Panc1 (cell line): ENCODE data around the gene TMEM81. TPM values are rescaled to one million over a fixed set of nuclear protein-coding genes. Genes with fewer than 3 reads are reported as not detected.

Experiments
- ATAC-seq: fragments of 200-7000 bp; cut with Tn5 transposase; 2 replicates; pipeline ENCODE4 v1.9.1; 2020; ENCODE audit warnings: mild to moderate bottlenecking, moderate library complexity
- BruUV-seq: library from RNA; stranded (reverse); fragments of 400-500 nt; replicated peaks from 2 replicates; lab custom pipeline; 2021; lab: Mats Ljungman, UMichigan
- CTCF ChIA-PET: fragments of 300-600 bp; sonication (Branson Sonifier 250); formaldehyde crosslinking; loops from one replicate; lab custom pipeline; 2022; ENCODE audit warnings: antibody characterized with exemption; lab: Charles Lee
- POLR2A ChIA-PET: fragments of 300-600 bp; sonication (Branson Sonifier 250); formaldehyde crosslinking; loops from one replicate; lab custom pipeline; 2022; ENCODE audit warnings: antibody characterized with exemption; lab: Charles Lee
- DNase-seq: peaks from one replicate; pipeline ENCODE4 v3.0.0-alpha.2; 2010; ENCODE audit warnings: low read depth, low spot score
- H3K27ac ChIP-seq: 2 replicates; pipeline ENCODE4 v1.5.1; 2011; ENCODE audit warnings: mild to moderate bottlenecking, low read length, inconsistent platforms
- H3K27me3 ChIP-seq: fragments of 200-500 bp; sonication (Bioruptor generic); 2 replicates; pipeline ENCODE4 v1.6.0; 2014; ENCODE audit warnings: low read length, inconsistent platforms; ENCODE audit not compliant: control insufficient read depth, insufficient read depth
- H3K36me3 ChIP-seq: fragments of 200-500 bp; sonication (Bioruptor generic); 2 replicates; pipeline ENCODE4 v1.5.1; 2014; ENCODE audit warnings: inconsistent platforms, mild to moderate bottlenecking, low read length, moderate library complexity; ENCODE audit not compliant: control insufficient read depth, insufficient read depth
- H3K4me1 ChIP-seq: 2 replicates; pipeline ENCODE4 v1.5.1; 2011; ENCODE audit warnings: inconsistent platforms, mild to moderate bottlenecking, low read length, moderate library complexity; ENCODE audit not compliant: control insufficient read depth, insufficient read depth
- H3K4me3 ChIP-seq, 2 experiments: 2 replicates each; pipeline ENCODE4 v1.5.1; 2011 to 2012; ENCODE audit warnings: low read depth in 2 of 2, low read length in 2 of 2, mild to moderate bottlenecking in 2 of 2, inconsistent platforms in 1 of 2, moderate library complexity in 1 of 2
- H3K9me3 ChIP-seq: fragments of 200-500 bp; sonication (Bioruptor generic); 2 replicates; pipeline ENCODE4 v1.5.1; 2014; ENCODE audit warnings: low read depth, mild to moderate bottlenecking, inconsistent platforms, low read length, moderate library complexity; ENCODE audit not compliant: control insufficient read depth, insufficient read depth
- CTCF ChIP-seq: fragments of 450-650 bp; IDR thresholded peaks from 2 replicates; pipeline ENCODE4 v1.5.1; 2017; ENCODE audit warnings: mild to moderate bottlenecking
- POLR2AphosphoS5 ChIP-seq: IDR thresholded peaks from 2 replicates; pipeline ENCODE4 v1.6.1; 2012; ENCODE audit warnings: mild to moderate bottlenecking, low read depth, low read length, moderate library complexity
- REST ChIP-seq, 2 experiments: IDR thresholded peaks; 2 replicates each; pipeline ENCODE4 v1.6.1; 2011 to 2012; ENCODE audit warnings: low read depth in 2 of 2, control low read depth in 1 of 2, low read length in 1 of 2, mild to moderate bottlenecking in 1 of 2, moderate library complexity in 1 of 2; ENCODE audit not compliant: insufficient read depth in 1 of 2
- SIN3A ChIP-seq: IDR thresholded peaks from 2 replicates; pipeline ENCODE4 v1.6.1; 2012; ENCODE audit warnings: low read depth, mild to moderate bottlenecking, low read length, moderate library complexity, borderline replicate concordance; ENCODE audit not compliant: insufficient read depth
- TCF7L2 ChIP-seq: IDR thresholded peaks from 2 replicates; pipeline ENCODE4 v1.6.1; 2011; ENCODE audit warnings: mild to moderate bottlenecking, low read depth, low read length, inconsistent platforms
- in situ Hi-C: cut with HindIII; loops from 2 replicates; pipeline ENCODE4 v1.10.0; 2016; ENCODE audit warnings: low sequenced_read_pairs, low pct_unique_long_range_greater_than_20kb
- intact Hi-C: fragments of 100-400 bp; cut with micrococcal nuclease; formaldehyde crosslinking; loops from one replicate; pipeline ENCODE4 v1.10.0; 2022; ENCODE audit not compliant: unreplicated experiment
- total RNA-seq: library from RNA; stranded (reverse); gene quantifications from one replicate; pipeline ENCODE4 v1.2.1, GENCODE V29; 2021; ENCODE audit not compliant: unreplicated experiment

The TMEM81 gene
- total RNA-seq, 1 experiment from 2014 or later, result 4.0 TPM

- no TSS peak for BruUV-seq
- POLR2A ChIA-PET, result no interaction called here
- TF ChIP-seq CTCF (no peak), POLR2AphosphoS5 (no peak), SIN3A (no peak), REST (IDR thresholded peaks at IDR 0.05; ENCODE audit: insufficient read depth in 1 of 2, low read depth in 2 of 2, low read length in 1 of 2) (no peak), TCF7L2 (no peak)
- H3K4me1 ChIP-seq, result no peaks in the 10 kb centered on the region
- intact Hi-C loops, result no loop called here
- no peaks in the 10 kb centered on the region for H3K36me3 ChIP-seq
- CTCF ChIA-PET, result no interaction called here
- H3K27me3 ChIP-seq, result no peaks in the 10 kb centered on the region
- no peak for ATAC-seq
- H3K9me3 ChIP-seq, result no peaks in the 10 kb centered on the region
- no peak overlapping the region for H3K4me3 ChIP-seq
- in situ Hi-C loops, result no loop called here
- no peak for DNase-seq
- no peak overlapping the region for H3K27ac ChIP-seq
Observed at GRCh38 chr1:205058853-205059252, 25.4 kb downstream of the TMEM81 start.

GRCh38 chr1:205057808-205058575 lies 26.3 kb downstream of the TMEM81 start:
- no TSS peak for BruUV-seq
- intact Hi-C loops, result no loop called here

More at GRCh38 chr1:205057808-205058575, 26.3 kb downstream of the TMEM81 start:
- no peak overlapping the region for H3K27ac ChIP-seq
- no peak overlapping the region for H3K4me3 ChIP-seq
- ChIA-PET CTCF (no interaction called here), POLR2A (interaction anchor here (0.6 kb wide), 1 partner anchor 52 kb away, joined by 3 read pairs; no protein-coding TSS in a partner anchor)
- no peak for ATAC-seq
- no peaks in the 10 kb centered on the region for H3K27me3 ChIP-seq
- no peaks in the 10 kb centered on the region for H3K4me1 ChIP-seq
- in situ Hi-C loops, result no loop called here
- DNase-seq, result no peak
- H3K9me3 ChIP-seq, result no peaks in the 10 kb centered on the region
- no peak for TF ChIP-seq CTCF
- no peak for TF ChIP-seq POLR2AphosphoS5
- TF ChIP-seq TCF7L2, result no peak
- no peak for TF ChIP-seq REST (IDR thresholded peaks at IDR 0.05; ENCODE audit: insufficient read depth in 1 of 2, low read depth in 2 of 2, low read length in 1 of 2)
- no peak for TF ChIP-seq SIN3A
- no peaks in the 10 kb centered on the region for H3K36me3 ChIP-seq
